ENCODE data around the gene C2orf76.

GRCh38 chr2:119308793-119309330 is 57.8 kb downstream of the C2orf76 start:
- TF ChIP-seq CTCF (IDR thresholded peaks at IDR 0.05) (no peak), POLR2A (IDR thresholded peaks at IDR 0.05) (no peak)

All from Peyer's patch (tissue), 4 donors.